Liver (tissue), 9 donors: ENCODE results near the gene TMEM164. TPM values are rescaled to one million over a fixed set of nuclear protein-coding genes. Genes with fewer than 3 reads are reported as not detected.

Source experiments
- DNase-seq: peaks from one replicate; pipeline ENCODE4 v3.0.0-alpha.2; 2017; ENCODE audit warnings: low spot score
- H3K27ac ChIP-seq, 2 donors: one replicate each; pipeline ENCODE4 v1.7.0; 2013; ENCODE audit warnings: inconsistent platforms in 2 of 2, low read length in 2 of 2, control low read depth in 1 of 2, low read depth in 1 of 2, mild to moderate bottlenecking in 1 of 2
- H3K27me3 ChIP-seq, 4 donors: one replicate each; pipeline versions ENCODE4 v1.6.1 to v1.7.0; 2013; ENCODE audit warnings: low read length in 3 of 4, inconsistent platforms in 1 of 4, mild to moderate bottlenecking in 1 of 4, moderate library complexity in 1 of 4; ENCODE audit not compliant: control insufficient read depth in 4 of 4, insufficient read depth in 4 of 4
- H3K36me3 ChIP-seq, 4 donors: one replicate each; pipeline versions ENCODE4 v1.6.1 to v1.7.0; 2013; ENCODE audit warnings: low read length in 3 of 4, mild to moderate bottlenecking in 3 of 4, low read depth in 1 of 4, moderate library complexity in 1 of 4; ENCODE audit not compliant: control insufficient read depth in 4 of 4, insufficient read depth in 3 of 4
- H3K4me1 ChIP-seq, 4 donors: one replicate each; pipeline versions ENCODE4 v1.6.1 to v1.7.0; 2013; ENCODE audit warnings: low read length in 3 of 4, mild to moderate bottlenecking in 3 of 4, moderate library complexity in 1 of 4; ENCODE audit not compliant: control insufficient read depth in 4 of 4, insufficient read depth in 4 of 4
- H3K4me3 ChIP-seq, 3 donors: one replicate each; pipeline versions ENCODE4 v1.6.1 to v1.7.0; 2013; ENCODE audit warnings: low read length in 3 of 3, control low read depth in 1 of 3, low read depth in 1 of 3, mild to moderate bottlenecking in 1 of 3
- H3K9ac ChIP-seq, 2 donors: one replicate each; pipeline ENCODE4 v1.7.0; 2013; ENCODE audit warnings: low read length in 2 of 2, mild to moderate bottlenecking in 2 of 2, moderate library complexity in 2 of 2, control low read depth in 1 of 2, low read depth in 1 of 2
- H3K9me3 ChIP-seq, 4 donors: one replicate each; pipeline versions ENCODE4 v1.6.1 to v1.7.0; 2013; ENCODE audit warnings: low read length in 3 of 4; ENCODE audit not compliant: control insufficient read depth in 4 of 4
- ATF3 ChIP-seq: IDR thresholded peaks from 2 replicates; pipeline ENCODE4 v1.6.1; 2016; ENCODE audit warnings: antibody characterized with exemption
- FOXA1 ChIP-seq: IDR thresholded peaks from 2 replicates; pipeline ENCODE4 v1.6.1; 2016; ENCODE audit warnings: antibody characterized with exemption
- FOXA2 ChIP-seq: IDR thresholded peaks from 2 replicates; pipeline ENCODE4 v1.6.1; 2016; ENCODE audit warnings: antibody characterized with exemption
- HNF4A ChIP-seq, 2 donors: conservative IDR thresholded peaks; 2 replicates each; pipeline ENCODE4 v1.6.1; 2016; ENCODE audit warnings: antibody characterized with exemption in 2 of 2, mild to moderate bottlenecking in 2 of 2
- HNF4G ChIP-seq: IDR thresholded peaks from 2 replicates; pipeline ENCODE4 v1.6.1; 2016; ENCODE audit warnings: antibody characterized with exemption
- JUND ChIP-seq, 2 donors: IDR thresholded peaks; 2 replicates each; pipeline ENCODE4 v1.6.1; 2016; ENCODE audit warnings: antibody characterized with exemption in 2 of 2
- MAX ChIP-seq: IDR thresholded peaks from 2 replicates; pipeline ENCODE4 v1.6.1; 2016; ENCODE audit warnings: antibody characterized with exemption
- NR2F2 ChIP-seq: IDR thresholded peaks from 2 replicates; pipeline ENCODE4 v1.6.1; 2016; ENCODE audit warnings: antibody characterized with exemption
- RAD21 ChIP-seq, 2 donors: IDR thresholded peaks; 2 replicates each; pipeline ENCODE4 v1.6.1; 2016; ENCODE audit warnings: antibody characterized with exemption in 2 of 2, mild to moderate bottlenecking in 2 of 2
- REST ChIP-seq: IDR thresholded peaks from 2 replicates; pipeline ENCODE4 v1.6.1; 2016; ENCODE audit warnings: antibody characterized with exemption, mild to moderate bottlenecking
- RXRA ChIP-seq, 2 donors: IDR thresholded peaks; 2 replicates each; pipeline ENCODE4 v1.6.1; 2017 to 2018; ENCODE audit warnings: antibody characterized with exemption in 2 of 2, mild to moderate bottlenecking in 1 of 2
- SP1 ChIP-seq: IDR thresholded peaks from 2 replicates; pipeline ENCODE4 v1.6.1; 2018; ENCODE audit warnings: antibody characterized with exemption, mild to moderate bottlenecking
- TAF1 ChIP-seq: conservative IDR thresholded peaks from 2 replicates; pipeline ENCODE4 v1.6.1; 2016; ENCODE audit warnings: antibody characterized with exemption, mild to moderate bottlenecking
- YY1 ChIP-seq: IDR thresholded peaks from 2 replicates; pipeline ENCODE4 v1.6.1; 2016; ENCODE audit warnings: antibody characterized with exemption, mild to moderate bottlenecking
- ZBTB33 ChIP-seq: IDR thresholded peaks from 2 replicates; pipeline ENCODE4 v1.6.1; 2016; ENCODE audit warnings: antibody characterized with exemption
- WGBS: extraction: QIAGEN DNeasy Blood & Tissue Kit; methylation state at CpG from one replicate; pipeline ENCODE4 v1.1.7; 2013; 5-methylcytosine and 5-hydroxymethylcytosine counted together
- polyA plus RNA-seq, 2 donors: library from polyadenylated mRNA; stranded (reverse) in 1 of 2; unstranded in 1 of 2; fragments of 200-250 nt in 1 of 2; fragments of >200 nt in 1 of 2; fragmentation: Nextera tagmentation in 1 of 2; extraction: Ambion mirVana in 1 of 2; gene quantifications; one replicate each; pipeline versions ENCODE4 v1.2.1 to v1.2.3, GENCODE V29; 2013 to 2015
- total RNA-seq, 2 donors: library from RNA; depleted of rRNA; stranded (reverse); fragments of >200 nt; gene quantifications; one replicate each; pipeline ENCODE4 v1.2.3, GENCODE V29; 2014
- donor health status: healthy.
- donor health status: healthy.
- donor health status: healthy.
- donor health status: healthy.
- donor health status: healthy.

Gene TMEM164
- total and polyA plus RNA-seq, 4 donors = 0.40 to 8.5 (median 2.9) TPM

GRCh38 chrX:110042496-110042895, 39.6 kb downstream of the TMEM164 start (continued):
- TF ChIP-seq REST = no peak

GRCh38 chrX:110043506-110043905, 40.6 kb downstream of the TMEM164 start:
- Histone ChIP-seq H3K9ac (no peak overlapping the region), H3K4me1 (no peaks in the 10 kb centered on the region), H3K4me3 (no peak overlapping the region), H3K9me3 (no peaks in the 10 kb centered on the region), H3K36me3 (no peaks in the 10 kb centered on the region), H3K27me3 (no peaks in the 10 kb centered on the region), H3K27ac (no peak overlapping the region)
- WGBS = 24% methylated on average over 2 of the region's 2 CpGs
- no peak for DNase-seq
- TF ChIP-seq SP1 (no peak), YY1 (no peak), MAX (no peak), HNF4A (conservative IDR thresholded peaks at IDR 0.05) (no peak), NR2F2 (no peak), ZBTB33 (no peak), REST (no peak), HNF4G (no peak), JUND (IDR thresholded peaks at IDR 0.05) (no peak), ATF3 (no peak), RXRA (IDR thresholded peaks at IDR 0.05) (no peak), TAF1 (no peak), RAD21 (IDR thresholded peaks at IDR 0.05) (no peak), FOXA1 (no peak), FOXA2 (no peak)
